Progenitor cell of endocrine pancreas (in vitro differentiated cells): ENCODE measurements around the gene USP3. TPM values are rescaled to one million over a fixed set of nuclear protein-coding genes. Genes with fewer than 3 reads are reported as not detected.
A peak's percentile ranks its signal among the peaks of the same experiment; 100 is the strongest.

ENCODE experiments used
- DNase-seq: peaks from one replicate; pipeline ENCODE4 v3.0.0; 2021; ENCODE audit warnings: low spot score; ENCODE audit not compliant: unreplicated experiment
- H3K27ac Mint-ChIP-seq: 2 replicates; pipeline ENCODE4 v1.8.0; 2021; ENCODE audit warnings: mild to moderate bottlenecking, moderate library complexity, mixed read lengths
- H3K27me3 Mint-ChIP-seq: 2 replicates; pipeline ENCODE4 v1.8.0; 2021; ENCODE audit warnings: mixed read lengths
- H3K36me3 Mint-ChIP-seq: 2 replicates; pipeline ENCODE4 v1.8.0; 2022; ENCODE audit warnings: mixed read lengths; ENCODE audit not compliant: insufficient read depth
- H3K4me1 Mint-ChIP-seq: 2 replicates; pipeline ENCODE4 v1.8.0; 2021; ENCODE audit warnings: low read depth, mixed read lengths
- H3K4me3 Mint-ChIP-seq: 2 replicates; pipeline ENCODE4 v1.8.0; 2021; ENCODE audit warnings: low read depth, mild to moderate bottlenecking, moderate library complexity, mixed read lengths
- H3K9me3 Mint-ChIP-seq: 2 replicates; pipeline ENCODE4 v1.8.0; 2021; ENCODE audit warnings: low read depth, mixed read lengths
- long read RNA-seq: library from polyadenylated mRNA; unstranded; transcript quantifications from one replicate; pipeline ENCODE4 v2.0.0, GENCODE V29; 2020
- total RNA-seq: library from RNA; stranded (reverse); gene quantifications from 2 replicates; pipeline ENCODE4 v1.2.1, GENCODE V29; 2021
- TF ChIP-seq, protein P1 (sequence below): fragments of 200-600 bp; sonication (generic); IDR thresholded peaks from one replicate; pipeline ENCODE4 v1.5.0; 2021; ENCODE audit warnings: antibody characterized with exemption, mild to moderate bottlenecking; ENCODE audit not compliant: unreplicated experiment

The USP3 gene, protein sequence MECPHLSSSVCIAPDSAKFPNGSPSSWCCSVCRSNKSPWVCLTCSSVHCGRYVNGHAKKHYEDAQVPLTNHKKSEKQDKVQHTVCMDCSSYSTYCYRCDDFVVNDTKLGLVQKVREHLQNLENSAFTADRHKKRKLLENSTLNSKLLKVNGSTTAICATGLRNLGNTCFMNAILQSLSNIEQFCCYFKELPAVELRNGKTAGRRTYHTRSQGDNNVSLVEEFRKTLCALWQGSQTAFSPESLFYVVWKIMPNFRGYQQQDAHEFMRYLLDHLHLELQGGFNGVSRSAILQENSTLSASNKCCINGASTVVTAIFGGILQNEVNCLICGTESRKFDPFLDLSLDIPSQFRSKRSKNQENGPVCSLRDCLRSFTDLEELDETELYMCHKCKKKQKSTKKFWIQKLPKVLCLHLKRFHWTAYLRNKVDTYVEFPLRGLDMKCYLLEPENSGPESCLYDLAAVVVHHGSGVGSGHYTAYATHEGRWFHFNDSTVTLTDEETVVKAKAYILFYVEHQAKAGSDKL
- 77.0 and 81.2 TPM in 2 replicates for total RNA-seq
- long read RNA-seq, full-length matches to known transcripts: 160 of 218 reads
- long read RNA-seq, partial matches to known transcripts: 21 of 218 reads
- long read RNA-seq, other reads (novel, unspliced or antisense): 37 of 218 reads

DNA sequence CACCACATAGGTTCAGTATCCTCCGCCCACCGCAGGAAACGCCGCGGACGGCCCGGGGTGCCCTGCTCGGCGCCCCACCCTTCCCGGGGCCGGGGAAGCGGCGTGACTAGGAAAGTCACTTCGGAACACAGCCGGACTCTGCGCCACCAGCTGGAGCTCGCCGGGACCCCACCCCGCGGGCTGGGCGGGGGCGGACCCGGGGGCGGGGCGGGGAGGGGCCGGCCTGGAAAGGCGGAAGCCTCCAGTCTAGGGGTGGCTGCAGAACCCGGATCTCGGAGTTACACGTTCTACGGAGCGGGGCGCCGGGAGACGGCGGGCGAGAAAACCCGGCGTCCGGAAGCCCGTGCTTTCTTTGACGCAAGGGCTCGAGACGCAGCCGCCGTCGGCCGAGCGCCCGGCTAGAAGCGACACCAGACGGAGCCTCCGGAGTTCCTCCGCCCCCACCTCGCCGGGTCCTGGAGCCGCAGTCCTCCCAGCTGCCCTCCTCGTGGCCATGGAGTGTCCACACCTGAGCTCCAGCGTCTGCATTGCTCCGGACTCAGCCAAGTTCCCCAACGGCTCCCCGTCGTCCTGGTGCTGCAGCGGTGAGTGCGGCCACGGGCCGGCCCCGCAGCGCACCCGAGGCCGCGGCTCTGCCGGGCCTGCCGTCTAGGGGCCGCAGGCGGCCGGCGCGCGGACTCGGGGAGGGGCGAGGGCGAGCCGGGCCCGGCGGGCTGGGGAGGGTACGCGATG is at the start of gene USP3:
Gene USP3, plus strand, starts transcription at position 347 of the 732 bp plus-strand sequence. Its CDS starts 147 bp downstream, at position 494.
- TF ChIP-seq, protein P1, sequence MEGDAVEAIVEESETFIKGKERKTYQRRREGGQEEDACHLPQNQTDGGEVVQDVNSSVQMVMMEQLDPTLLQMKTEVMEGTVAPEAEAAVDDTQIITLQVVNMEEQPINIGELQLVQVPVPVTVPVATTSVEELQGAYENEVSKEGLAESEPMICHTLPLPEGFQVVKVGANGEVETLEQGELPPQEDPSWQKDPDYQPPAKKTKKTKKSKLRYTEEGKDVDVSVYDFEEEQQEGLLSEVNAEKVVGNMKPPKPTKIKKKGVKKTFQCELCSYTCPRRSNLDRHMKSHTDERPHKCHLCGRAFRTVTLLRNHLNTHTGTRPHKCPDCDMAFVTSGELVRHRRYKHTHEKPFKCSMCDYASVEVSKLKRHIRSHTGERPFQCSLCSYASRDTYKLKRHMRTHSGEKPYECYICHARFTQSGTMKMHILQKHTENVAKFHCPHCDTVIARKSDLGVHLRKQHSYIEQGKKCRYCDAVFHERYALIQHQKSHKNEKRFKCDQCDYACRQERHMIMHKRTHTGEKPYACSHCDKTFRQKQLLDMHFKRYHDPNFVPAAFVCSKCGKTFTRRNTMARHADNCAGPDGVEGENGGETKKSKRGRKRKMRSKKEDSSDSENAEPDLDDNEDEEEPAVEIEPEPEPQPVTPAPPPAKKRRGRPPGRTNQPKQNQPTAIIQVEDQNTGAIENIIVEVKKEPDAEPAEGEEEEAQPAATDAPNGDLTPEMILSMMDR: peak; percentile 47
- Mint-ChIP-seq H3K4me1 (peaks cover 58% of the 10 kb centered on the region), H3K36me3 (no peaks in the 10 kb centered on the region), H3K4me3 (peak within 1 kb of the TSS; percentile 81), H3K27me3 (no peaks in the 10 kb centered on the region), H3K9me3 (no peaks in the 10 kb centered on the region), H3K27ac (peak within 1 kb of the TSS; percentile 97)
- DNase-seq: peak; percentile 96

DNA sequence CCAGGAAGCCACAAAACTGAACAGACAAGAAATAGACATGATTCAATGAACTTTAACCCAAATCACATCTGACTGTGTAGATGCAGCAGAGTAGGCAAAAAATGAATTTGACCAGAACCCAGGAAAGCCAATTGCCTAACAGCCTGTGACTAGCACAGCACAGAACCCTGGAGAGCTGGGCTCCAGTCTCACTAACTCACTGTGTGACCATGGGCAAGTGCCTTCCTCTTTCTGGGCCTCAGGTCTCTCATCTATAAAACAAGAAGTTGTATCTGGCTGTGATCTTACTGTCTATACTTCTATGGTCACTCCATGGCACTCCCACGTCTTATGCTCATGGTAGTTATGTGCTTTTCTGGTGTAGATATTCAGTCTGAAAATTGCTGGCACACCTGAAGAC is 48.1 kb upstream of the USP3 start:
- peaks cover 9% of the 10 kb centered on the region for H3K4me1 Mint-ChIP-seq
- no peak for DNase-seq
- H3K36me3 Mint-ChIP-seq: peaks cover 2% of the 10 kb centered on the region
- peaks cover 2% of the 10 kb centered on the region for H3K27me3 Mint-ChIP-seq
- no peak overlapping the region for H3K27ac Mint-ChIP-seq
- H3K9me3 Mint-ChIP-seq: peaks cover 6% of the 10 kb centered on the region
- TF ChIP-seq, protein P1: no peak
- no peak overlapping the region for H3K4me3 Mint-ChIP-seq

DNA sequence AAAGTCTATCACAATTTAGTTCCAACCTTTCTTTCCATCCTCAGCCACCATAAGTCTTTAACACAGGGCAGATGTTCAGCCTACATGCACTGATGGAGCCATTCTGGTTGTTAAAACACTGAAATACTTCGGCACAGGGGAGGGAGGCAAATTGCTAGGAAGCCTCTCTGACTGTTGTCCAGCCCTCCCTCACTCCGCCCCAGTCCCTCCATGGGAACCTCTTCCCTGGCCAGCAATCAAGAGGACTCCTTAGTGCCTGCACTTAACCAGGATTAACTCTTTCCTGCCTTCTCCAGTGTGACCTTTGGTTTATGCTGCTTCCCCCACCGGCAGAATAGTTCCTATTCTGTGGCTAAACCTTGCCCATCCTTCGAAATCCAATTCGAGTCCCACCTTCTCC is 47.0 kb upstream of the USP3 start:
- H3K27ac Mint-ChIP-seq: no peak overlapping the region
- peaks cover 12% of the 10 kb centered on the region for H3K27me3 Mint-ChIP-seq
- H3K36me3 Mint-ChIP-seq: peaks cover 2% of the 10 kb centered on the region
- TF ChIP-seq, protein P1: no peak
- peaks cover 6% of the 10 kb centered on the region for H3K9me3 Mint-ChIP-seq
- peaks cover 20% of the 10 kb centered on the region for H3K4me1 Mint-ChIP-seq
- no peak for DNase-seq
- no peak overlapping the region for H3K4me3 Mint-ChIP-seq

DNA sequence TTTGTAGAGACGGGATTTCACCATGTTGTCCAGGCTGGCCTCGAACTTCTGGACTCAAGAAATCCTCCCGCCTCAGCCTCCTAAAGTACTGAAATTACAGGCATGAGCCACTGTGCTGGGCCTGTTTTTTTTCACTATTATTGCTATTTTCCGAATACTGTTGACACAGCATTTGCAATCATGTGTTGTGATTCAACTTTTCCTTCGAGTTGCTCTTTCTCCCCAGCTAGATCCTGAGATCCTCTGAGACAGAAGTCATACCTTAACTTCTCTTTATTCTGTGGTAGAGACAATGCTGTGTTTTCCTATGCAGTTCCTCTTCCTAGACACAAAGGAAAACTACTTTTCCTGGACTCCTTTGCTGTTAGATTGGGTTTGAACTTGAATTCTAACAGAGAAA is 46.4 kb upstream of the USP3 start:
- TF ChIP-seq, protein P1: no peak
- H3K4me3 Mint-ChIP-seq: no peak overlapping the region
- no peak for DNase-seq
- peaks cover 20% of the 10 kb centered on the region for H3K4me1 Mint-ChIP-seq
- H3K27ac Mint-ChIP-seq: no peak overlapping the region
- peaks cover 2% of the 10 kb centered on the region for H3K36me3 Mint-ChIP-seq
- peaks cover 15% of the 10 kb centered on the region for H3K27me3 Mint-ChIP-seq
- peaks cover 6% of the 10 kb centered on the region for H3K9me3 Mint-ChIP-seq

GRCh38 chr15:63458794-63459395 is 45.5 kb upstream of the USP3 start:
- Mint-ChIP-seq H3K4me1 (peaks cover 23% of the 10 kb centered on the region), H3K27ac (no peak overlapping the region), H3K36me3 (peaks cover 2% of the 10 kb centered on the region), H3K27me3 (peaks cover 20% of the 10 kb centered on the region), H3K9me3 (peaks cover 6% of the 10 kb centered on the region), H3K4me3 (no peak overlapping the region)
- TF ChIP-seq, protein P1: no peak
- DNase-seq: no peak
